Right lobe of liver (tissue), 4 donors: ENCODE results near the gene ZNF627.

Experiments
- CTCF ChIP-seq, 4 donors: fragments of 200-600 bp in 3 of 4; fragments of 450-650 bp in 1 of 4; IDR thresholded peaks; one replicate each; pipeline versions ENCODE4 v1.5.1 to v1.8.0; 2016 to 2022; ENCODE audit warnings: antibody characterized with exemption in 4 of 4, mild to moderate bottlenecking in 2 of 4
- POLR2A ChIP-seq: fragments of 450-650 bp; IDR thresholded peaks from one replicate; pipeline ENCODE4 v1.6.1; 2017; ENCODE audit warnings: antibody characterized with exemption, mild to moderate bottlenecking
- donor health status: DM: no; HTN: no; CAD: no.
- donor health status: DM: no; HTN: no; CAD: no.
- donor health status: DM: no; HTN: yes; CAD: no.

- TF ChIP-seq CTCF (IDR thresholded peaks at IDR 0.05) (no peak), POLR2A (no peak)
Measured at GRCh38 chr19:11662278-11662677, 65.0 kb downstream of the ZNF627 start.
